ENCODE measurements around the gene EFCAB5.
A peak's percentile ranks its signal among the peaks of the same experiment; 100 is the strongest.
"Not testable (repeated sequence)": the region's sequence is repeated elsewhere in the genome, so short reads cannot be mapped to it uniquely, and the experiment has no call there.

EFCAB5 gene

GRCh38 chr17:30103921-30104320, 162.5 kb downstream of the EFCAB5 start:
- no peak for DNase-seq

GRCh38 chr17:30104575-30105339, 163.3 kb downstream of the EFCAB5 start:
- peak in 1 of 2 experiments; percentile 31 for DNase-seq

GRCh38 chr17:30112794-30113193, 171.4 kb downstream of the EFCAB5 start:
- DNase-seq: no peak

- DNase-seq: no peak
Observed at GRCh38 chr17:30113213-30113612, 171.8 kb downstream of the EFCAB5 start.

- DNase-seq: no peak
Observed at GRCh38 chr17:30116345-30116660, 174.9 kb downstream of the EFCAB5 start.

- peak; percentile 29 to 76 for DNase-seq
Observed at GRCh38 chr17:30116661-30117551, 175.5 kb downstream of the EFCAB5 start, which contains the start of gene NSRP1. Gene NSRP1, plus strand, starts transcription at chr17:30116816. Its CDS starts 28 bp downstream, at chr17:30116844.

GRCh38 chr17:30117675-30118081, 176.2 kb downstream of the EFCAB5 start:
- no peak for DNase-seq

- not testable (repeated sequence) for DNase-seq
Observed at GRCh38 chr17:30118635-30119034, 177.2 kb downstream of the EFCAB5 start.

GRCh38 chr17:30124273-30124796, 182.9 kb downstream of the EFCAB5 start:
- no peak for DNase-seq

GRCh38 chr17:30130121-30130520, 188.7 kb downstream of the EFCAB5 start:
- no peak for DNase-seq

- DNase-seq: no peak
Observed at GRCh38 chr17:30132615-30133014, 191.2 kb downstream of the EFCAB5 start.

- DNase-seq: no peak
Observed at GRCh38 chr17:30133197-30133596, 191.8 kb downstream of the EFCAB5 start.

- no peak for DNase-seq
Observed at GRCh38 chr17:30134551-30134950, 193.1 kb downstream of the EFCAB5 start.

- DNase-seq: no peak
Observed at GRCh38 chr17:30137158-30137557, 195.7 kb downstream of the EFCAB5 start.

GRCh38 chr17:30147860-30148259, 206.4 kb downstream of the EFCAB5 start:
- DNase-seq: not testable (repeated sequence)

GRCh38 chr17:30148376-30148775, 206.9 kb downstream of the EFCAB5 start:
- no peak for DNase-seq

- DNase-seq: no peak
Observed at GRCh38 chr17:30151471-30151870, 210.0 kb downstream of the EFCAB5 start.

- no peak for DNase-seq
Observed at GRCh38 chr17:30153463-30153862, 212.0 kb downstream of the EFCAB5 start.

GRCh38 chr17:30155389-30155788, 214.0 kb downstream of the EFCAB5 start:
- DNase-seq: no peak

Data from cerebellar nuclear complex (tissue), 1 donor.